K562 (cell line): ENCODE data around the gene SETD5. TPM values are rescaled to one million over a fixed set of nuclear protein-coding genes. Genes with fewer than 3 reads are reported as not detected.

Experiments
- BCOR ChIP-seq: fragments of 450-650 bp; IDR thresholded peaks from 2 replicates; pipeline ENCODE4 v1.6.1; 2016
- CBX8 ChIP-seq: fragments of 200-600 bp; sonication (generic); IDR thresholded peaks from 2 replicates; pipeline ENCODE4 v1.6.1; 2012; ENCODE audit warnings: borderline replicate concordance, mixed run types, low read depth, mild to moderate bottlenecking, moderate library complexity, mixed read lengths, low read length, control low read depth, inconsistent platforms; ENCODE audit not compliant: poor library complexity, severe bottlenecking; ENCODE audit errors: extremely low read depth
- CCAR2 ChIP-seq: fragments of 200-400 bp; formaldehyde crosslinking; IDR thresholded peaks from 2 replicates; pipeline ENCODE4 v1.6.1; 2017; ENCODE audit warnings: mild to moderate bottlenecking, low read depth, low read length
- E4F1 ChIP-seq: fragments of 250-450 bp; sonication (Bioruptor Pico); IDR thresholded peaks from 2 replicates; pipeline ENCODE4 v1.5.0; 2021; ENCODE audit warnings: mild to moderate bottlenecking, borderline replicate concordance
- EP300 ChIP-seq: IDR thresholded peaks from 2 replicates; pipeline ENCODE4 v1.6.1; 2012; ENCODE audit warnings: low read length, improper control_type of control experiment
- HDAC8 ChIP-seq: fragments of 450-650 bp; IDR thresholded peaks from 2 replicates; pipeline ENCODE4 v1.6.1; 2016; ENCODE audit warnings: mild to moderate bottlenecking, missing genetic modification characterization, moderate library complexity, missing compliant biosample characterization
- LCOR ChIP-seq: sonication (generic); formaldehyde crosslinking; IDR thresholded peaks from 2 replicates; pipeline ENCODE4 v1.8.0; 2022; ENCODE audit warnings: mild to moderate bottlenecking, missing genetic modification reagents
- PHTF2 ChIP-seq: fragments of 250-450 bp; sonication (Bioruptor Pico); IDR thresholded peaks from 2 replicates; pipeline ENCODE4 v1.5.0; 2021; ENCODE audit warnings: mild to moderate bottlenecking
- RCOR1 ChIP-seq, 2 experiments: IDR thresholded peaks; 2 replicates each; pipeline ENCODE4 v1.6.1; 2012; ENCODE audit warnings: low read depth in 2 of 2, low read length in 2 of 2, borderline replicate concordance in 1 of 2, improper control_type of control experiment in 1 of 2
- REST ChIP-seq, 2 experiments: fragments of 450-650 bp; formaldehyde crosslinking in 1 of 2; IDR thresholded peaks; 2 replicates each; pipeline versions ENCODE4 v1.4.0 to v1.6.1; 2014 to 2020; ENCODE audit warnings: mild to moderate bottlenecking in 2 of 2, borderline replicate concordance in 1 of 2, low read depth in 1 of 2
- STAT6 ChIP-seq: sonication (generic); formaldehyde crosslinking; IDR thresholded peaks from 2 replicates; pipeline ENCODE4 v1.8.1; 2023; ENCODE audit warnings: mild to moderate bottlenecking, missing genetic modification reagents
- ZNF253 ChIP-seq: fragments of 250-450 bp; sonication (Bioruptor Pico); conservative IDR thresholded peaks from 2 replicates; pipeline ENCODE4 v1.6.1; 2021; ENCODE audit warnings: mild to moderate bottlenecking
- ZNF586 ChIP-seq: fragments of 450-650 bp; formaldehyde crosslinking; conservative IDR thresholded peaks from 2 replicates; pipeline ENCODE4 v1.4.0; 2020; ENCODE audit warnings: mild to moderate bottlenecking, moderate library complexity
- polyA plus RNA-seq, 8 experiments: library from polyadenylated mRNA; depleted of rRNA in 4 of 8; stranded (reverse) in 5 of 8; unstranded in 3 of 8; fragments of >200 nt; fragmentation: Nextera tagmentation in 2 of 8; fragmentation: Illumina TruSeq in 1 of 8; extraction: Ambion mirVana in 2 of 8; extraction: Trizol in 1 of 8; gene quantifications; 2 replicates each; pipeline versions ENCODE4 v1.2.1 to v1.2.3, GENCODE V29; 2011 to 2014; ENCODE audit warnings: inconsistent platforms in 1 of 8, missing spikeins in 1 of 8
- total RNA-seq, 7 experiments: library from RNA; depleted of rRNA in 6 of 7; stranded (reverse); fragments of >200 nt in 6 of 7; fragmentation: Illumina TruSeq in 2 of 7; extraction: Trizol in 2 of 7; gene quantifications; 2 replicates each; pipeline versions ENCODE4 v1.2.1 to v1.2.3, GENCODE V29; 2011 to 2021; ENCODE audit warnings: low replicate concordance in 1 of 7

The SETD5 gene
- total and polyA plus RNA-seq, 9 of the 15 experiments (the other 6 are each of a cell fraction or from before 2014, with no cell fraction given): 20.8 to 135 (median 87.2) TPM

GRCh38 chr3:9362731-9363530 is 34.5 kb upstream of the SETD5 start, which contains the start of gene THUMPD3 (continued):
- TF ChIP-seq STAT6 (CRISPR knock-in tag): peak; percentile 98; the same call in 1 of the 2 replicates
- 0 out of 2 replicates have a peak, but pooled peaks have one; percentile 85 for TF ChIP-seq LCOR (CRISPR knock-in tag)
- TF ChIP-seq RCOR1 (IDR thresholded peaks at IDR 0.05; ENCODE audit: borderline replicate concordance in 1 of 2, low read depth in 2 of 2, low read length in 2 of 2): peak in 1 of 2 experiments; percentile 16; a peak in 1 of 4 replicates
- peak; percentile 51 for TF ChIP-seq EP300
- TF ChIP-seq E4F1: no peak
- TF ChIP-seq PHTF2 (CRISPR knock-in tag): no peak; the same call in 1 of the 2 replicates
- TF ChIP-seq CBX8: no peak
- no peak for TF ChIP-seq ZNF253 (CRISPR knock-in tag)
- TF ChIP-seq ZNF586: no peak
- TF ChIP-seq BCOR: peak; percentile 47; the same call in 1 of the 2 replicates
- TF ChIP-seq REST (IDR thresholded peaks at IDR 0.05; ENCODE audit: borderline replicate concordance): no peak
- TF ChIP-seq REST (CRISPR knock-in tag; IDR thresholded peaks at IDR 0.05; ENCODE audit: low read depth): peak; percentile 53; the same call in 1 of the 2 replicates
- TF ChIP-seq CCAR2: no peak
- TF ChIP-seq HDAC8 (tag): peak; percentile 54; the same call in 1 of the 2 replicates
